GM12878 (cell line): Measurements from ENCODE around the gene HBA1.

ENCODE experiments used
- BHLHE40 ChIP-seq, 2 experiments: fragments of 450-650 bp in 1 of 2; IDR thresholded peaks; 2 replicates each; pipeline ENCODE4 v1.6.1; 2011 to 2017; ENCODE audit warnings: low read depth in 2 of 2, borderline replicate concordance in 1 of 2, improper control_type of control experiment in 1 of 2, low read length in 1 of 2, mild to moderate bottlenecking in 1 of 2
- MYB ChIP-seq: fragments of 150-350 bp; IDR thresholded peaks from 2 replicates; pipeline ENCODE4 v1.6.1; 2014; ENCODE audit warnings: mild to moderate bottlenecking, low read depth, low read length, borderline replicate concordance
- POLR2A ChIP-seq: IDR thresholded peaks from 2 replicates; pipeline ENCODE4 v1.6.1; 2011; ENCODE audit warnings: low read depth, mild to moderate bottlenecking, low read length
- POLR2AphosphoS5 ChIP-seq: IDR thresholded peaks from 2 replicates; pipeline ENCODE4 v1.6.1; 2011; ENCODE audit warnings: mild to moderate bottlenecking, low read length, inconsistent platforms
- TCF7 ChIP-seq: IDR thresholded peaks from 2 replicates; pipeline ENCODE4 v1.6.1; 2014; ENCODE audit warnings: antibody characterized with exemption, borderline replicate concordance
- ZZZ3 ChIP-seq: IDR thresholded peaks from 2 replicates; pipeline ENCODE4 v1.6.1; 2011; ENCODE audit warnings: low read depth; ENCODE audit not compliant: control insufficient read depth, insufficient read length
- TF ChIP-seq, protein P1 (sequence below), 3 experiments: IDR thresholded peaks in 2 of 3; conservative IDR thresholded peaks in 1 of 3; 2 replicates each; pipeline ENCODE4 v1.5.1; 2011; ENCODE audit warnings: low read depth in 3 of 3, low read length in 3 of 3, mild to moderate bottlenecking in 3 of 3, control low read depth in 2 of 3, moderate library complexity in 2 of 3, inconsistent platforms in 1 of 3, mixed read lengths in 1 of 3; ENCODE audit not compliant: control insufficient read depth in 2 of 3, insufficient read depth in 1 of 3; ENCODE audit errors: extremely low read depth in 1 of 3
- TF ChIP-seq, protein P2 (sequence below): IDR thresholded peaks from 2 replicates; pipeline ENCODE4 v1.6.1; 2012; ENCODE audit warnings: improper control_type of control experiment, low read depth, low read length; ENCODE audit not compliant: insufficient replicate concordance

DNA sequence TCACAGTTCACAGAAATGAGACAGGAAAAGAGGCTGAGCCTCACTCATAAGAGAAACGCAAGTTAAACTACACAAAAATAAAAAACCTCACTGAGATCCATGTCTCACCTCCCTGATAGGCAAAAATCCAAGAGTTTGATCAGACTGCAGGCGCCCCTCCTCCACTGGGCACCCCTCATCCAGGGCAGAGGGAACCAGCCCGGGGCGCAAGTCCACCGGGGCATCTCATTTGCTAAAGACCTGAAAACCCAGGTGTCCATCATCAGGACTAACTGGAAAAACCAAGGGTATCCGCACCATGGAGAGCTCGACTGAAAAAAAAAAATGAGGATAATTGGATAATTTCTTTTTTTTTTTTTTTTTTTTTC lies 21.5 kb upstream of the HBA1 start:
- TF ChIP-seq, protein P1, sequence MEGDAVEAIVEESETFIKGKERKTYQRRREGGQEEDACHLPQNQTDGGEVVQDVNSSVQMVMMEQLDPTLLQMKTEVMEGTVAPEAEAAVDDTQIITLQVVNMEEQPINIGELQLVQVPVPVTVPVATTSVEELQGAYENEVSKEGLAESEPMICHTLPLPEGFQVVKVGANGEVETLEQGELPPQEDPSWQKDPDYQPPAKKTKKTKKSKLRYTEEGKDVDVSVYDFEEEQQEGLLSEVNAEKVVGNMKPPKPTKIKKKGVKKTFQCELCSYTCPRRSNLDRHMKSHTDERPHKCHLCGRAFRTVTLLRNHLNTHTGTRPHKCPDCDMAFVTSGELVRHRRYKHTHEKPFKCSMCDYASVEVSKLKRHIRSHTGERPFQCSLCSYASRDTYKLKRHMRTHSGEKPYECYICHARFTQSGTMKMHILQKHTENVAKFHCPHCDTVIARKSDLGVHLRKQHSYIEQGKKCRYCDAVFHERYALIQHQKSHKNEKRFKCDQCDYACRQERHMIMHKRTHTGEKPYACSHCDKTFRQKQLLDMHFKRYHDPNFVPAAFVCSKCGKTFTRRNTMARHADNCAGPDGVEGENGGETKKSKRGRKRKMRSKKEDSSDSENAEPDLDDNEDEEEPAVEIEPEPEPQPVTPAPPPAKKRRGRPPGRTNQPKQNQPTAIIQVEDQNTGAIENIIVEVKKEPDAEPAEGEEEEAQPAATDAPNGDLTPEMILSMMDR (IDR thresholded peaks at IDR 0.05 in 2 of 3, conservative IDR thresholded peaks at IDR 0.05 in 1 of 3; ENCODE audit: control insufficient read depth in 2 of 3, extremely low read depth in 1 of 3, insufficient read depth in 1 of 3, low read depth in 3 of 3, low read length in 3 of 3): no peak
- TF ChIP-seq, protein P2, sequence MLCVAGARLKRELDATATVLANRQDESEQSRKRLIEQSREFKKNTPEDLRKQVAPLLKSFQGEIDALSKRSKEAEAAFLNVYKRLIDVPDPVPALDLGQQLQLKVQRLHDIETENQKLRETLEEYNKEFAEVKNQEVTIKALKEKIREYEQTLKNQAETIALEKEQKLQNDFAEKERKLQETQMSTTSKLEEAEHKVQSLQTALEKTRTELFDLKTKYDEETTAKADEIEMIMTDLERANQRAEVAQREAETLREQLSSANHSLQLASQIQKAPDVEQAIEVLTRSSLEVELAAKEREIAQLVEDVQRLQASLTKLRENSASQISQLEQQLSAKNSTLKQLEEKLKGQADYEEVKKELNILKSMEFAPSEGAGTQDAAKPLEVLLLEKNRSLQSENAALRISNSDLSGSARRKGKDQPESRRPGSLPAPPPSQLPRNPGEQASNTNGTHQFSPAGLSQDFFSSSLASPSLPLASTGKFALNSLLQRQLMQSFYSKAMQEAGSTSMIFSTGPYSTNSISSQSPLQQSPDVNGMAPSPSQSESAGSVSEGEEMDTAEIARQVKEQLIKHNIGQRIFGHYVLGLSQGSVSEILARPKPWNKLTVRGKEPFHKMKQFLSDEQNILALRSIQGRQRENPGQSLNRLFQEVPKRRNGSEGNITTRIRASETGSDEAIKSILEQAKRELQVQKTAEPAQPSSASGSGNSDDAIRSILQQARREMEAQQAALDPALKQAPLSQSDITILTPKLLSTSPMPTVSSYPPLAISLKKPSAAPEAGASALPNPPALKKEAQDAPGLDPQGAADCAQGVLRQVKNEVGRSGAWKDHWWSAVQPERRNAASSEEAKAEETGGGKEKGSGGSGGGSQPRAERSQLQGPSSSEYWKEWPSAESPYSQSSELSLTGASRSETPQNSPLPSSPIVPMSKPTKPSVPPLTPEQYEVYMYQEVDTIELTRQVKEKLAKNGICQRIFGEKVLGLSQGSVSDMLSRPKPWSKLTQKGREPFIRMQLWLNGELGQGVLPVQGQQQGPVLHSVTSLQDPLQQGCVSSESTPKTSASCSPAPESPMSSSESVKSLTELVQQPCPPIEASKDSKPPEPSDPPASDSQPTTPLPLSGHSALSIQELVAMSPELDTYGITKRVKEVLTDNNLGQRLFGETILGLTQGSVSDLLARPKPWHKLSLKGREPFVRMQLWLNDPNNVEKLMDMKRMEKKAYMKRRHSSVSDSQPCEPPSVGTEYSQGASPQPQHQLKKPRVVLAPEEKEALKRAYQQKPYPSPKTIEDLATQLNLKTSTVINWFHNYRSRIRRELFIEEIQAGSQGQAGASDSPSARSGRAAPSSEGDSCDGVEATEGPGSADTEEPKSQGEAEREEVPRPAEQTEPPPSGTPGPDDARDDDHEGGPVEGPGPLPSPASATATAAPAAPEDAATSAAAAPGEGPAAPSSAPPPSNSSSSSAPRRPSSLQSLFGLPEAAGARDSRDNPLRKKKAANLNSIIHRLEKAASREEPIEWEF: no peak
- TF ChIP-seq TCF7: no peak
- no peak for TF ChIP-seq BHLHE40 (IDR thresholded peaks at IDR 0.05; ENCODE audit: borderline replicate concordance in 1 of 2, low read depth in 2 of 2, low read length in 1 of 2)
- TF ChIP-seq POLR2A: no peak
- TF ChIP-seq POLR2AphosphoS5: no peak
- TF ChIP-seq ZZZ3: no peak
- no peak for TF ChIP-seq MYB
